HG03571 (cell line): Measurements from ENCODE around the gene CDK5RAP2.
"Not testable (repeated sequence)": the region's sequence is repeated elsewhere in the genome, so short reads cannot be mapped to it uniquely, and the experiment has no call there.

Experiments used
- ATAC-seq: cut with Tn5 transposase; IDR thresholded peaks from one replicate; pipeline ENCODE4 v1.9.1; 2021; ENCODE audit not compliant: unreplicated experiment

CDK5RAP2 gene

DNA sequence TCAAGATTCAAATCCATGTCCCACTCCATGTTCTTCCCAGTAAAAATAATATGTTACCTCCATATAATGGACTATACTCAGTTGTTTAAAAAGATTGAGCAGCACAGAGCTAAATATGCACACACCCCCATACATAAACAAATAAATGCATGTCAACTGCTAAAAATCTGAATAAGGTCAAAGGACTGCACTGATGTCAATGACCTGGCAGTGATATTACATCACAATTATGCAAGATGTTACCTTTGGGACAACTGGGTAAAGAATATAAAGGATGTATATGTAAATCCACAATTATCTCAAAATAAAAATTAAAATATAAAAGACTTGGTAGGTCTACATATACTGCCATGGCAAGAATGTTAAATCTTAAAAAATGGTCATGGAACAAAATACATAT, 57.9 kb downstream of the CDK5RAP2 start:
- no peak for ATAC-seq

DNA sequence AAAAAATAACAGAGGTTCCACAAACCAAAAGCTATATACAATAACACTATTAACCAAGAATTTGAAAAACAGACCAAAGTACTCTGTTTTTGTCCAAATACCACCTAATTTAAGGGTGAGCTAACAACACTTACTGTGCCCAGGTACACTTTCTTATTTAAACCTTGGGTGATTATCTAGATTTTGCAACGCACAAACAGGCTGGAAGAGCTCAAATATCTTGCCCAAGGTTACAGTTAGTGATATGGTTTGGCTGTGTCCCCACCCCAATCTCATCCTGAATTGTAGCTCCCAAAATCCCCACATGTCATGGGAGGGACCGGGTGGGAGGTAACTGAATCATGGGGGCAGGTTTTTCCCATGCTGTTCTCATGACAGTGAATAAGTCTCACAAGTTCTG, 58.9 kb downstream of the CDK5RAP2 start:
- no peak for ATAC-seq

DNA sequence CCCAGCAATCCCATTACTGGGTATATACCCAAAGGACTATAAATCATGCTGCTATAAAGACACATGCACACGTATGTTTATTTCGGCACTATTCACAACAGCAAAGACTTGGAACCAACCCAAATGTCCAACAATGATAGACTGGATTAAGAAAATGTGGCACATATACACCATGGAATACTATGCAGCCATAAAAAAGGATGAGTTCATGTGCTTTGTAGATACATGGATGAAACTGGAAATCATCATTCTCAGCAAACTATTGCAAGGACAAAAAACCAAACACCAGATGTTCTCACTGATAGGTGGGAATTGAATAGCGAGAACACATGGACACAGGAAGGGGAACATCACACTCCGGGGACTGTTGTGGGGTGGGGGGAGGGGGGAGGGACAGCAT, 64.0 kb downstream of the CDK5RAP2 start:
- ATAC-seq, result not testable (repeated sequence)

DNA sequence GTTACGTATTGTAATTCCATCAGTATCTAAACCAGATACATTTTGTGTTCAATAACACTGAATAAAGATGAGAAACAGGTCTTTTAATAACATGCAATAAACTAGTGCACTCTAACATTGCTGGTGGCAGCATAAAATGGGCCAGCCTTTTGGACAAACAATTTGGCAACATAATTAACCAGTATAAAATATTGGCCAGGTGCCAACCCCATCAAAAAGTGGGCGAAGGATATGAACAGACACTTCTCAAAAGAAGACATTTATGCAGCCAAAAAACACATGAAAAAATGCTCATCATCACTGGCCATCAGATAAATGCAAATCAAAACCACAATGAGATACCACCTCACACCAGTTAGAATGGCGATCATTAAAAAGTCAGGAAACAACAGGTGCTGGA, 64.5 kb downstream of the CDK5RAP2 start:
- not testable (repeated sequence) for ATAC-seq

DNA sequence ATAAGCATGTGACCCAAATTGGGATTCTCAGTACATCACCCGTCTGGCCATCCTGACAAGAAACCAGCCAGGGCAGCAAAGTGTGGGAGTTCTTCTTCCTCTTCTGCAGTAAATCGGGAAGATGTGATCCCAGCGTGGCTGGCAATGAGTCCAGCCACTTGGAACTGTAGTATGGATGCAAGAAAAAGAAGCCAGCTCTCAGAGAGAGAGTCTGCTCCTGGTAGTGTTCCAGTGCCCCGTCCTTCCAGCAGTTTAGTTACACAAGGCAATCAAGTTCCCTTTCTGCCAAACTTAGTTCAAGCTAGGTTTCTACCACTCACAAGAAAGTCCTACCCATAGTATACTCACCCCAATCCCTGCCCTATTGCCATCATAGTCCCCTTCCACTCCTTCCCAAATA, 65.6 kb downstream of the CDK5RAP2 start:
- ATAC-seq, result no peak

DNA sequence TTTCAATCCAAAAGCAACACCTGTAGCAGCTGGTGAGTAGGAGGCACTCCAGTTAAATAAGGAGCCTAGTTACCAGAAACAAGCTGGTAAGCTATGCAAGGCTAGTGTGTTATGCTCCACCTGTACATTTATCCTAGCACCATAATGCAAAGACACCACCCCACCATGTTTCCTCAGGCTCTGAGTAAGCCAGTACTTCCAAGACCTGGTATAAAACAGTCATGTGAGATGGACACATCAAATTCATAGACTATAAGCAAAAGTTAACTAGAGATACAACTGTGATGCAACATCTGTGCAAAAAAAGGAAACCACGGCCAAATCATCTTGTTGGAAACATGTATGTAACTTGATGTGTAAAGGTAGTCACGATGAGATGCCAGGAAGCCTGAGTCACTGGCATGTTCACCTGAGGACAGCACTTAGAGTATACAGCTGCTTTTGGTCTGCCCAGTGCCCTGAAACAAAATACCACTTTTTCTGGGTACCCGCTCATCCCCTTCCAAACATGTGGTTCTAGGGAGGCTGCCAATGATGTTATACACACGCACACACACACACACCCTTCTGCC, 66.1 kb downstream of the CDK5RAP2 start:
- ATAC-seq, result no peak

DNA sequence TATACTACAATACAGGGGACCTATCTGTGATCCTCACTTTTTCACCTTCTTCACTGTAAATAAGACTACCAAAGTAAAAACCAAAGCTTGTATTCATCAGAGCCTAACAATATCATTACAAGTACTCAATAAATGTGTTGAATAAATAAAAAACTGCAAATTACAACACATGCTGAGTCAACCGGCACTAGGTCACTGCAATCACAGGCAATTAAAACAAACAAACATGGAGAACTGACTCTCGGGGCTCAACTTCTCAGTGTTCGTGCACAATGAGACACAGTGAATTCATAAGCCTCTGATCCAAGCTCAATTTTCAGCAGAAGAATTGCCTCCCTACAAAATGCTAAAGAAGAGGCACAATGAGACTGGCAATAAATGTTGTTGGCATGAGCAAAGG, 69.2 kb downstream of the CDK5RAP2 start:
- no peak for ATAC-seq

DNA sequence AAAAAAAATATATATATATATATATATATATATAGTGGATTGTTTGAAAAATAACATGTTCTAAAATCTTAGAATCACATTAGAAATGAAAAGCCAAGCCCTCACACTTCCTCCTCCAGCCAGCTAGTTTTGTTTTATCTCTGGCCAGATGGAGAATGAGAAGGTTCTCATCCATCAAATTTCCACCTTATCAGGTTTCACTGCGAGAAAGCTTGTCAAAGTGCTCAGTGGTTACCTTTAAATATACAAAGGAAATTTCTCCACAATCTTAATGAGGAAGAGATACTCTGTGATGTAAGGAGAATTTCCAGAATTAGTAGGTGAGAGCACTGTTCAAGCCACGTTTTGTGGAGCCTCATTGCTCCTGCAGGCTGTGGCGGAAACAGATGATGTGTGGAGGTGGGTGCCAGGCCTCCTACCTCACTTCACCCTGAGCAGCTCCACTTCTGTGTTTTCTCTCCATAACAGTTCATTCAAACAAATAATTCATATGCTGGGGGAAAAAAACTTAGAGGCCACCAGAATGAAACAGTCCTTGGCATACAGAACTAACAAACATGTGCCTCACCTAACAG, 71.9 kb downstream of the CDK5RAP2 start:
- ATAC-seq, result no peak

DNA sequence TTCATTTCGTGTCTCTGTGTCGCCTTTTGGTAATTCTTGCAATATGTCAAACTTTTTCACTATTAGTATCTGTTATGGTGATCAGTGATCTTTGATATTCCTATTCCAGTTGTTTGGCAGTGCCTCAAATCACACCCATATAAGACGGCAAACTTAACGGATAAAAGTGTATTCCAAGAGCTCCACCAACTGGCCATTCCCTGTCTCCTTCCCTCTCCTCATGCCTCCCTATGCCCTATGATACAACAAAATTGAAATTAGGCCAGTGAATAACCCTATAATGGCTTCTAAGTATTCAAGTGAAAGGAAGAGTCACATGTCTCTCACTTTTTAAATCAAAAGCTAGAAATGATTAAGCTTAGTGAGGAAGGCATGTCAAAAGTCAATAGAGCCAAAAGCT, 74.8 kb downstream of the CDK5RAP2 start:
- ATAC-seq, result no peak

DNA sequence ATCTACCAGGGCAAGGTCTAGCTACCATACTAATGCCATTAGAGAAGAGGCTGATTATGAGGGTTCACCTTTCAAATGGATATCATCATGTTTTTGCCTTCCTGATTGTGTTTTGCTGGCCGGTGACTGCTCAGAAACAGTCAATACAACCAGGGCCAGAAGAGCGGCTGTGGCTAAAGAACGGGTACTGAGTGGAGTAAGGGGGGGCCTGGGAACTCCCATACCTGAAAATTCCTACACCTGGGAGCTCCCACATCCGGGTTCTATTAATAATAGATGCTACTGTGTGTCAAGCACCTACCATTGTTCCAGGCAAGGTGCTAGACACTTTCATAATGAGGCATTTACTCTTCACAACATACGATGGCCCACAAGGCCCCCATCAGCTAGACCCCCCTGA, 79.2 kb downstream of the CDK5RAP2 start:
- ATAC-seq, result no peak

DNA sequence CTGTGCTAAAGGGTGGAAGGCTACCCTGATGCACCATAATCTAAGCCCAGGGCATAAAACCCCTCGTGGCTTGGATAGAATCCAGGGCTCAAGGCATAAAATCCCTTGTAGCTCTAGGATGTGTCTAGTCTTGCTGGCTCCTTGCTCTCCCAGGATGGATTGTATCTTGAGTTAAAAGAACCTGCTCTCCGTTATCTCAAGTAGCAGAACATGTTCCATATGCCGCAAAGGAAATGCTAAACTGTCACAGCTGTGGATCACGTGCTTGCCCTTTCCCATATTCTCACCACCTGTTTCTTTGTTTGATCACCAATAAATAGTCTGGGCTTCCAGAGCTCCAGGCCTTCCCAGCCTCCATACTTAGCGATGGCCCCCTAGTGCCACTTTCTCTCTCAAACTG, 82.1 kb downstream of the CDK5RAP2 start:
- not testable (repeated sequence) for ATAC-seq

DNA sequence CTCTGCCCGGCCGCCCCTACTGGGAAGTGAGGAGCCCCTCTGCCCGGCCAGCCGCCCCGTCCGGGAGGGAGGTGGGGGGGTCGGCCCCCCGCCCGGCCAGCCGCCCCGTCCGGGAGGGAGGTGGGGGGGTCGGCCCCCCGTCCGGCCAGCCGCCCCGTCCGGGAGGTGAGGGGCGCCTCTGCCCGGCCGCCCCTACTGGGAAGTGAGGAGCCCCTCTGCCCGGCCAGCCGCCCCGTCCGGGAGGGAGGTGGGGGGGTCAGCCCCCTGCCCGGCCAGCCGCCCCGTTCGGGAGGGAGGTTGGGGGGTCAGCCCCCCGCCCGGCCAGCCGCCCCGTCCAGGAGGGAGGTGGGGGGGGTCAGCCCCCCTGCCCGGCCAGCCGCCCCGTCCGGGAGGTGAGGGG, 83.5 kb downstream of the CDK5RAP2 start:
- ATAC-seq, result not testable (repeated sequence)

DNA sequence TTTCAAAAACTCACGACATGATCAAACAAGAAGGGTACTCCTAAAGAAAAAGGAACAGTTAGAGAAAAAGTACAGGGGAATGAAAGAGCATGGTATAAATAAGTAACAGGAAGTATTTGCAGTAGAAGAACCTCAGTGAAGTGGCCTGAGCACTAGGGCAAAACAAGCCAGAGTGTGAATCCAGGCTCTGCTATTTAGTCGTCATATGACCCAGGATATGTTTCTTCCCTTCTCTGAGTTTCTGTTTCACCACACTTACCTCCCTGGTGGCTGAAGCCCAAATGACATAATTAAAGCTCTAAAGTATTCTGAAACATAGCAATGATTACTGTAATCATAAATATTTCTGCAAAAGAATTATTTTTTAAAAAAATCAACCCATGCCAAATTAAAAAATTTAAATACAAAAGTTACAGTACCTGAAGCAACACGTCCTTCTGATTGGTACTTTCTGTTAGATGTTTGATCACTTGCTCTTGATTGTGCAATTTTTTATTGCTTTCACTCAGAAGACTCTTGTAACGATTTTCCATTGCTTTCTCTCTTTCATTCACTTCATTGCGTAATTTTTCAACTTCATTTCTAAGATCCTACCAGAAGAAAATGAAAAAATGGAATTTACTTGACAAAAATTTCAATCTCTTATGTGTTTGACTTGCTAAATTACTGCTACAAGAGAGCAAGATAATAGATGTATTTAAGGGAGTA, 88.9 kb downstream of the CDK5RAP2 start:
- peak; percentile 86 for ATAC-seq

DNA sequence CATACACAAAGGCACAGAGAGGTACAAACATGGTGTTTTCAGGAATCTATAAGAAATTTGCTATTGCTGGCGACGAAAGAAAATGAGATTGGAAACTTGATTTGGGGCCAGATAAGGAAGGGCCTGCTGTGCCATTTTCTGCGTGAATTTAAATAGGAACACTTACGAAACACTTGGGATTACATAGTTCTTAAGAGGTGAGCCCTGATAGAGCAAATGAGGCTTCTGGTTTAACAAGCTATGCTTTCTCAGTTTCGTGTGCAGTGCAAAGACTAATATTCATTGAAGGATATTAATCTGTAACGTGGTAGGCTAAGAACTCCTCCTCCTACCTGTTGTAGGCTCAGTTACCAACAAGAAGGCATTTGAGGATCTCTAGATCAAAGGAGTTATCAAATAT, 93.1 kb downstream of the CDK5RAP2 start:
- no peak for ATAC-seq

DNA sequence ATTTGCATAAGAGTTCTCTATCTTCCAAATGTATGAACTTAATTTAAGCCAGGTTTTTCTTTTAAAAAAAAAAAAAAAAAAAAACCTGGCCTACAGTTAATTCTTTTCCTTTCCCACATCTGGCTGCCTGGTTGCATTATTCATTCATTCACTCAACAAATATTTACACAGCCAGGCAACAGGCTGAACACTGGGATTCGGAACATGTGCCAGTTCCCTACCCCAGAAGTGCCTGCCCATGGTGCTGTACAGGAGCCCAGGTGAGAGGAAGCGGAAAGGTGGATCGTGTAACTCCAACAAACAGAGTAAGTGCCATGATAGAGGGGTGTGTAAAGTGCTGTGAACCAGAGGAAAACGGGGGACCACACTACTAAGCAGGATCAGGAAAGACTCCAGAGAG, 93.6 kb downstream of the CDK5RAP2 start:
- ATAC-seq, result no peak

DNA sequence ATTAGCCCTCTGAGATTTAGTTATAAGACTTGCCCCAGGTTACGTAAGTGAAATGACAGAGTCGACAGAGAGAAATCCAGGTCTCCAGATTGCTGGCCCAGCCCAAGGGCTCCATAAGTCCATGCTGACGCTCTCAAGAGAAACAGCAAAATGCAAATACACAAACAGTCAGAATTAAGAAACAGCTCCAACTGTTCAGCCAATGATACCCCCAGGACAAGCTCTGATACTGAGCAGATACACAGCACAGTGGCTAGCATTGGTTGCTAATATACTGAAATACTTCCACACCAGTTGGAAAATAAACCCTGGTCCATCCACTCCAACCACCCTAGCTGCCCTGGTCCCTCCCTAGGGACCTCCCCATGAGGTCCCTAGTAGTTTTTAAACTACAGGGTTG, 94.2 kb downstream of the CDK5RAP2 start:
- no peak for ATAC-seq

DNA sequence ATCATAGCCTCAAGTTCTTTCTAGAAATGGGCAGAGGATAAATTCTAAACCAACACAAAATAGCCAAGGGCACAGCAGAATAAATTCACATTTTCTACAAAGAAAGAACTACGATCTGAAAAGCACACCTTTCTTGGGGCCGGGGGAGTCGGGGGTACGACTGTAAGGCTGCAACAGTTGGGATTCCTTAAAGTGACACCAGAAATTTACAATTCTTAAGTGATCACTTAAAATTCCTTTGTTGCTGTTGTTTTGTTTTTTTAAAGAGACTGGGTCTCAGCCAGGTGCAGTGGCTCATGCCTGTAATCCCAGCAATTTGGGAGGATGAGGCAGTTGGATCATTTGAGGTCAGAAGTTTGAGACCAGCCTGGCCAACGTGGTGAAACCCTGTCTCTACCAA, 95.8 kb downstream of the CDK5RAP2 start:
- ATAC-seq, result no peak

DNA sequence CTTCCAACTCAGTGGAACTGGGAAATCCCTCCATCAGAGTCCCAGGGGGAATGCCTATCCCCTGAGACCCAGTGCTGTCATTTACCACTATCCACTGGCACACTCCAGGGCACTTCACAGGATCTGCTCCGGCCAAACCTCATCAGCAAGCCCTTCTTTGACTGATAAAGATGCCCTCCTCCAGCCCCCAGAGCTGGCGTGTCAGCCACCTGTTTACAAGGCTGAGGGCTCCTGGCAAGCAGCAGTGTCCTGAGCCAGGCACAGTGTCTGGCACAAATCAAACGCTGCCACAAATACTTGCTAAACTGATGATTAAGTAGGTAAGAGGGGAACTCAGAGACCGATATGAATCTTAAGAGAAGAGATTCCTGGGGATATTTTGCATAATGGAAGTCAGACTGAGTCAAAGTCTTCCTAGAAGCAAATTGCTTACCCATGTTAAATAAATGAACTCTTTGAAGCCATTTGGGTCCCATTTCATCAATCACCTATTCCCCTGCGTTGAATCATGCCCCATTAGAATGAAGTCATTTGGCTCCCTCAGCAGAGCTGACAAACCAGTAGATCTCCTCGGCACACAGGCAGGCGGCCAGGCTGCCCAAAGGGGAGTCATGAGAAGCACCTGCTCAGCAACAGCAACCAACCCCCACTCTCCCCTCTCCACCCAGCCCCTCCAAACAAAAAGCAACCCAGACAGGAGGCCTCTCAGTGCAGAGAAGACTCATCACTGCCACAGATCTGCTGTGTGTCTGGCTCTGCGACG, 97.4 kb downstream of the CDK5RAP2 start:
- no peak for ATAC-seq

DNA sequence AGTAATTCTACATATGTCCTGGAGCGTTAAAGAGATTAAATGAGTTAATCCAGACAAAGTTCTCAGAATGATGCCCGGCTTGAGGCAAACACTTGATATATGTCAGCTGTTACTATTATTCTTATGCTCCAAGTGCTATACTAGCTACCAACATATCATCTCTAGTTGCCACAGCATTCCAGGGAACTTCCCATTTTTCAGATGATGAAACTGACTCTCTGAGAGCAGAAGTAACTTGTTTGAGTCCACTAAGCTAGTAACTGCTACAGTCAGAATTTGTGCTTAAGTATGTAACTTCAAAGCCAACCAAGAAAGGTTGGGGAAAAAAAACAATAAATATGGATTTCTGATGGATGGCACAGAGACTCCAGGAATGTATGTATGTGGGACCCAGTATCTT, 98.1 kb downstream of the CDK5RAP2 start:
- no peak for ATAC-seq

DNA sequence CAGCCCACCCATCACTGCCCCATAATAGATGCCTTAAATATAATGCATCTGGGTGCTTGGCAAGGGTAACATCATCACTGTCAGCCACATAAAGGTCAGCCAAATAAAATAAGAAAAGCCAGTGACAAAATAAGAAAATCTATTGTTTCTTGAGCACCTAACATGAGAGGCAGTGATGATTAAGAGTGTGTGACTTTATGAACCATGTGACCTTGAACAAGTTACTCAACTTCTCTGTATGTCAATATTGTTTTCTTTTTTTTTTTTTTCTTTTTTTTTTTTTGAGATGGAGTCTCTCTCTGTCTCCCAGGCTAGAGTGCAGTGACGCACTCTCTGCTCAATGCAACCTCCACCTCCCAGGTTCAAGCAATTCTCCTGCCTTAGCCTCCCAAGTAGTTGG, 98.7 kb downstream of the CDK5RAP2 start:
- no peak for ATAC-seq

DNA sequence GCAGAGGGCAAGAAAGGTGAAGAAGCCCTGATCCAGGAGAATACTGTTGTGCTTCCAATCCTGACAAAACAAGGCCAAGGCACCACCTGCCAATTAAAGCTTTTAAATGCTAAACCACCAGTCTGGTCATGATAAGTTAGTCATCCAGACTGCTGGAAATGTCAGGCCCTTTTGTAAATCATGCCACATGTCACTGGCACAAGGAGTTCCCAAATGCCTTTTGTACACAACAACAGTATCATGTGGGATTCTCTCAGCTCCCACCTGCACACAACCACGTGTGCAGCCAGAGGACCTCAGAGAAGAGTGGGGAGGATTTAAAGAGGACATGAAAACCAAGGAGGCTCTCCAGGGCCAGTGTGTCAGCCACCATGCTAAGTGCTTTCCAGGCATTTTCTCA, 99.3 kb downstream of the CDK5RAP2 start:
- ATAC-seq, result no peak

DNA sequence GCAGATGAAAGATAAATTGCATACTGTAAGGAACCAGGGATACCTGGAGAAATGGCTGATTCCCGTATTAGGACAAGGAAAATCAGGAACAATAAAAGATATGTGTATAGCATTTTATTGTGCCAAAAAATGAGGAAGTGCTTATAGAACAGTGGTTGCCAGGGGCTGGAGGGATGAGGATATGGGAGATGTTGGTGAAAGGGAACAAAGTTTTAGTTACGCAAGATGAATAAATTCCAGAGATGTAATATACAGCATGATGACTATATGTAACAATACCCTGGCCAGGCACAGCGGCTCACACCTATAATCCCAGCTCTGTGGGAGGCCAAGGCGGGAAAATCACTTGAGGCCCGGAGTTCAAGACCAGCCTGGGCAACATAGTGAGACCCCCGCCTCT, 101.8 kb downstream of the CDK5RAP2 start:
- ATAC-seq, result no peak
